GM20431 (cell line): Measurements from ENCODE around the gene HHLA2.

Source experiments
- in situ Hi-C: fragments of 300-500 bp; cut with MseI, MboI; formaldehyde crosslinking; loops from one replicate; pipeline ENCODE4 v1.15.0; 2020; ENCODE audit warnings: low sequenced_read_pairs; ENCODE audit not compliant: unreplicated experiment

Gene HHLA2

GRCh38 chr3:108412121-108412750 lies 115.9 kb downstream of the HHLA2 start:
- in situ Hi-C loops: no loop called here

- in situ Hi-C loops: no loop called here
Measured at GRCh38 chr3:108414007-108414406, 117.7 kb downstream of the HHLA2 start.

GRCh38 chr3:108415661-108416060 lies 119.3 kb downstream of the HHLA2 start:
- in situ Hi-C loops: no loop called here

- in situ Hi-C loops: no loop called here
Measured at GRCh38 chr3:108416111-108416869, 119.9 kb downstream of the HHLA2 start.

- in situ Hi-C loops: no loop called here
Measured at GRCh38 chr3:108420926-108421325, 124.6 kb downstream of the HHLA2 start.
